HG03558 (cell line): ENCODE measurements around the gene PTGIR.
"Not testable (repeated sequence)": the region's sequence is repeated elsewhere in the genome, so short reads cannot be mapped to it uniquely, and the experiment has no call there.

Experiments
- ATAC-seq: cut with Tn5 transposase; IDR thresholded peaks from one replicate; pipeline ENCODE4 v1.9.1; 2021; ENCODE audit warnings: moderate number of reproducible peaks; ENCODE audit not compliant: unreplicated experiment; ENCODE audit errors: extremely low read depth

The PTGIR gene

GRCh38 chr19:46639358-46640182 lies 14.7 kb upstream of the PTGIR start:
- ATAC-seq = no peak

- no peak for ATAC-seq
Observed at GRCh38 chr19:46637224-46637623, 12.3 kb upstream of the PTGIR start.

DNA sequence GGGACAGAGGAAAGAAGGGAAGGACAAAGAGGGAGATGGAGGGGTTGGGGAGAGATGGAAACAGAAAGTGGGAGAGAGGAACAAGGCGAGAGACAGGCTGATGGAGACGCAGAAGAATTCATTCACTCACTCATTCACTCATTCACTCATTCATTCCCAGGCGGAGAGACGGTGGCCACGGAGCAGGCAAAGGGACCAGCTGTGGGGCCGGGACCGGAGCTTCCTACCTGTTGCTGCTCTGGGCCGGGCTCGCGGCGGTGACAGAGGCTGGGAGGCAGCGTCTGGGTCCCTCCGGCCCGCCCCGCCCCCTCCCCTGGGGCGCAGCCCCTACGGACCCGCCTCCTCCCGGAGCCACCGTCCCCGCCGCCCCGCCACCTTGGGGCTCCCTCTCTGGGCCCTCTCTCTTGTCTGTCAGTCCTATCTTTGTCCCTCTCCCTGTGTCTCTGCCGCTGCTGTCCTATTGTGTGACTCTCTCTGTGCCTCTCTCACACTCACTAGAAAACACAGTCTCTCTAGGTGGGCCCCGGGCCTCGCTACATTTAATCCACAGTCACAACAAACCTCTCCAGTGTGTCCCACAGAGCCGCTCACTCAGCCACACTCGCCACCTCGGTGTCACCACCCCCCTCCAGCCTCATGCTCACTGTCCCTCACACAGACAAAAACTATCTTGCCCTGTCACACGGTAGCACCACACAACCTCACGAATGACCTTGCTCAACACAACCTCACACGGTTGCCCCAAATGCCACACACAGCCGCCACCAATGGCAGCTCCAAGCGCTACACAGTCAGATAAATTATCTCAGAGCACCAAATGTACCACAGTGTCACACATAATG lies 11.3 kb upstream of the PTGIR start, which contains the start of gene GNG8:
TSS of gene GNG8 (minus strand) at position 283 of the 842 bp plus-strand sequence. CDS start 1,520 bp downstream, outside the sequence.
- no peak for ATAC-seq

DNA sequence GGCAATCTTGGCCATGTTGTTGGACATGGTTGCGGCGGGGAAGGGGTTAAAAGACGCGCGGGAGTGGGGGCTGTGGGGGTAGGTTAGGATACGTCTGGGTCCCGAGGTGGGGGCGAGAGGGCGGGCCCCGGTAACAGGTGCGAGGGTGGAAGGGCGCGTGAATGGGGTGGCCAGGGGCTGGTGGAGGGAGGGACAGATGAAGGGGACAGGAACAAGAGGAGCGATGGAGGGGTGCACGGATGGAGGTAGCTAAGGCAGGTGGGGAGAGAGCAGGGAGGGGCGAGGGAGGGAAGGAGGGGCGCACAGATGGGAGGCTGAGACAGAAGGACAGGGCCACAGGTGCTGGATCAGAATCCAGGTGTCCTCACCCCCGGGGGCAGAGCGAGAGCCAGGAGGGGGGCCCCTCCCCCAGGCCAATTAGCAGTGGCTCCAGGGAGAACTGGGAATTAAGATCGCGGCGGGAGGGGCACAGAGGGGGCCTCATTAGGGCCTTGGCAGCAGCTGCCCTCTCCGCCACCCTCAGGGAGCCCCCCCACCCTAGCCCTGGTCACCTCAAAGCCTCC lies 9.8 kb upstream of the PTGIR start:
- no peak for ATAC-seq

GRCh38 chr19:46634045-46634655 lies 9.3 kb upstream of the PTGIR start:
- ATAC-seq = no peak

DNA sequence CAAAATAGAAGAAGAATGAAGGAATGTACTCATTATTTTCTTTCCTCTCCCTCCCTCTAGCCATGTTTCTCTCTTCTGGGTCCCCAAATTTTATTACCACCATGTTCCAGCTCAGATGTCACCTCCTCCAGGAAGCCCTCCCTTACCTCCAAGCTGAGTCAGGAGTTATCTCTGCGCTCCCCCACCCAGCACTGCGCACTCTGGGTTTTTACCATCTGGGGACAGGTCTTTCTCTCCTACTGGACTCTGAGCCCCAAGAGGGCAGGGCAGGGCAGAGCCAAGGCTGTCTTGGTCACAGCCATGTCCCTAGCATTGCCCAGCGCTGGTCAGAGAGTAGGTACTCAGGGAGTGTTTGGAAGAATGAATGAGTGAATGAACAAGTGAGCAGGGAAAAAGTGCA lies 8.2 kb upstream of the PTGIR start:
- ATAC-seq = no peak

DNA sequence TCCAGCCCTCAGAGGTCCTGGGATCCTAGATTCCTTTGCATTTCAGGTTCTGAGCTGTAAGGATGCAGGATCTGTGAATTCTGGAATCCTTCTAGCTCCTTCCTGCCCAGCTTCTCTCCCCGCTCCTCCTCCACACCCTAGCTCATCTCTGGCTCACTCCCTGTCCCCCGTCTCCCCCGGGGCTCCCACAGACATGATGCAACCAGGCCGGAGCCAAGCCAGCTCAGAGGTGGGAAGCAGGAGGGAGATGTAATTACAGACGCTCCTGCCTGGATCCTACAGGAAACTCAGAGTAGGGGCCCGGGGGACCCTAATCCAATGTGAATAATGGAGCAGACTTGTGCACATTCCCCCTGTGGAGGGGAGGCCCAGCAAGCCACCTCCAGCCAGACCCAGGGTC lies 6.6 kb upstream of the PTGIR start:
- ATAC-seq = no peak

DNA sequence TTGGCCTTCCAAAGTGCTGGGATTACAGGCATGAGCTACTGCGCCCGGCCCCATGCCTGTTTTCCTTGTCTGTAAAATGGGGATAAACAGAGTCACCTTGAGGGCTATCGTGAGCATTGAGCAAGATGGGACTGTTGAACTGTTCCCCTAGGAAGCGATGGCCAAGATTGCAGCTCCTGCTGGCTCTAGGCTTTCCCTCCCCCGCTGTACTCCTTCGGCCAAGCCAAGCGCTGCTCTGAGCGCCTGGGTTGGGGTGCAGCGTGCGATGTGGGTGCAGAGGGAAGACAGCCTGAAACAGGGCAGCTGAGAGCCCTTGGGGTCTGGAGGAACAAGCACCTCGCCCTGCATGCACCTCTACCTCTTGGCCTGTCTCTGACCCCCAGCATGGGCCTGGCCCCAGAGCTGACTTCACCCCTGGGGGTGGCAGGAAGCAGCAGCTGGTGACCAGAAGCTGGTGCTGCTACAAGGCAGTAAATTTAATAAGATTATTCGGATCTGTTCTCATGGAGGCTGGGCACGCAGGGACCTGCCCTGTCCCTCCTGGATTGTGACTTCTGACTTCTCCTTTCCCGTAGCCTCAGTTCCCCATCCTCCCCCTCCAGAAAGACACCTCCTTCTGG lies 5.8 kb upstream of the PTGIR start:
- no peak for ATAC-seq

DNA sequence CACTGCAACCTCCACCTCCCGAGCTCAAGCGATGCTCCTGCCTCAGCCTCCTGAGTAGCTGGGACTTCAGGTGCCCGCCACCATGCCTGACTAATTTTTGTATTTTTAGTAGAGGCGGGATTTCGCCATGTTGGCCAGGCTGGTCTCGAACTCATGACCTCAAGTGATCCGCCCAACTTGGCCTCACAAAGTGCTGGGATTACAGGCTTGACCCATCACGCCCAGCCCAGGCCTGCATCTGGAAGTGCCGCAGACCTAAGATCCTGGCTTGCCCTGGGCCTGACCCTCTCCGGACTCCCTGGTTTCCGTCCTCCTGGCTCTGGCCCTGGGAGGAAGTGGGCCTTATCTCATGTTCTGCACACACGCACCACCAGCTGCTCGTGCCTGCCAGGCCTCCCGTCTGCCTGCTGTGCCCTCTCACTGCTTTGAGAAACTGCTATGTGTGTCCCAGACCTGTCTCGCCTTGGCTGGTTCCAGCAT lies 4.7 kb upstream of the PTGIR start:
- ATAC-seq = no peak

DNA sequence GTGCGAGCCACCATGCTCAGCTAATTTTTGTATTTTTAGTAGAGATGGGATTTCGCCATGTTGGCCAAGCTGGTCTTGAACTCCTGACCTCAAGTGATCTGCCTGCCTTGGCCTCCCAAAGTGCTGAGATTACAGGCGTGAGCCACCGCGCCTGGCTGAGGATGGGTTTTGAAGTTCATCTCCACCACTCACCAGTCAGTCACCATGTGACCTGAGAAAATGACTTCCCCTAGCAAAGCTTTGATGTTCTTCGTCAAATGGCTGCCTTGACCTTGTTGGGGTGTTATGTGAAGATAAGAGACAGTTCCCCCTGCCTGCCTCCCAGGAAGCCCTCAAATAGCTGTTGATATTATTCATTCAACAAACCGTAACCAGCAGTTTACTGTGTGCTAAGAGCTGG lies 4.1 kb upstream of the PTGIR start:
- ATAC-seq = not testable (repeated sequence)

GRCh38 chr19:46626446-46626845 lies 1.6 kb upstream of the PTGIR start:
- ATAC-seq = no peak

- no peak for ATAC-seq
Observed at GRCh38 chr19:46625731-46626130, 842 bp upstream of the PTGIR start.

- ATAC-seq = no peak
Observed at GRCh38 chr19:46623915-46624502, 880 bp downstream of the PTGIR start.

- no peak for ATAC-seq
Observed at GRCh38 chr19:46622118-46622446, 2.8 kb downstream of the PTGIR start.

DNA sequence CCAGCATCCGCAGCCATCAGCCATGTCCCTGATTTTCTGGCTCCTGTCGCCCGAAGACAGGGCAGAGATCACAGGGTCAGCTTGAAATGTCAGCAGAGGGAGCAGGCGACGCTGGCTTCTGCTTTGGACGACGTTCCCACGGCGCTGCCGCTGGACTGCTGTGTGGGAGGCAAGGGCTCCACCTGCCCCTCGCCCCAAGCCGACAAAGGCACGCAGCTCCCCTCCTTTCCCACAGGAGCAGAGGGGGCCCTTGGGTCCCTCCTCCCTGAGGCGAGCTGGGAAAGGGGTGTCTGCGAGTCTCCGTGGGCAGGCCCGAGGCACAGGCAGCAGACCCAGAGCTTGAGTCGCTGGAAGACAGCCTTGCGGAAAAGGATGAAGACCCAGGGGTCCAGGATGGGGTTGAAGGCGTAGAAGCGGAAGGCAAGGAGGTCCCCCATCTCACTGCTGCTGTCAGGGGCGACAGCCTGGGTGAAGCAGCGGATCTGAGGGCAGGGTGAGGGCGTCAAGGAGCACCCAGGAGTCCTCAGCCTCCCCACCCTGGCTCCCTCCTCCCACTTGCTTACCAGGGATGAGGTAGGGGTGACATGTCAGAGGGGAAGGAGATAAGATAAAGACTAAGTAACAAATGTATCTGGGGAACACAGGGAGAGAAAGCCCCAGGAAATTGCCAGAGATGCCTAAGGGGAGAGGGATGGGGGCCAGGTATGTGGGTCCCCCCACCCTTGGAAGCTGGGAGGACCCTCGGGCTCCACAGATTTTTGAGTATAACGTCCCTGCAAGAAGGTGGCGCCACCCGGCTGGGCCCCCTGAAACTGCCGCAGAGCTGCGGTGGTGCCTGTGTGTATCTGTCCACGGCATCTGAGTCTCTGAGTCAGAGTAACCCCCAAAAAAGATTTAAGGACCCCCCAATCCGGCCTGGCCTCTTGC lies 3.4 kb downstream of the PTGIR start:
- ATAC-seq = no peak

GRCh38 chr19:46620716-46621115 lies 4.2 kb downstream of the PTGIR start:
- no peak for ATAC-seq

DNA sequence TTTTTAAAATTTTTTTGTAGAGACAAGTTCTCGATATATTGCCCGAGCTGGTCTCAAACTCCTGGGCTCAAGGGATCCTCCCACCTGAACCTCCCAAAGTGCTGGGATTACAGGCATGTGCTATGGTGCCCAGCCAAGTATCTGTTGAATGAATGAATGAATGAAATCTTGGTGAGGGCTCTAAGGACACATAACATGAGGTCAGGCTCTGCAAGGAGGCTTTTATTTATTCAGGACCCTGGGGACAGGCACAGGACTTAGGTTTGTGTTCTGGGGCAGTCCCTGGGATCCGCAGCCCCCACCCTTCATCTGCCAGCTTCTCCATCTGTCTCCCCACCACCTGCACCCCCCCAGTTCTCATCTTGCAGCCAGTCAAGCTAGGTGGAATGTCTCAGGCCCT lies 4.6 kb downstream of the PTGIR start:
- no peak for ATAC-seq

DNA sequence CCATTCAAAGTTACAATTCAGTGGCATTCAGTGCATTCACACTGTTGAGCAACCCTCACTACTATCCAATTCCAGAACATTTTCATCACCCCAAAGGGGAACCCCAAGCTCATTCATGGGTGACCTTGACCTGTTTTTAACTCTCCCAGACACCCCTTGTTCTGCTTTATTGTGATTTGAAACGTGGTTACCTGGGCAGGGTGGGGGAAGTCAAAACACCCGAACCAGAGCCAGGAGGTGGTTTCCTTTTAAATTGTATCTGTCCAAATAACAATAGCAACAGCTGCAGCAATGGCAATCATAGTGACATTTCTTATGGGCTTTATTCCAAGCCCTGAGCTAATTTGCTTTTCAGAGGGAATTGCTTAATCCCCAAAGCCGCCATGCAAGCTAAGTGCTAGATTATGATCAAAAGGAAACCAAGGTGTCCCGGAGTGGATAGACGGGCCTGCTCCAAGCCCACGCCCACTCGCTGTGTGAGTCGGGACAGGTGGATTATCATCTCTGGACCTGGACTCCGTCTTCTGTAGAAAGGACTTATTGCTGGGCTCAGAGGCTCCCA lies 6.1 kb downstream of the PTGIR start:
- no peak for ATAC-seq
